Osteocyte (in vitro differentiated cells): Measurements from ENCODE around the gene PHACTR1. TPM values are rescaled to one million over a fixed set of nuclear protein-coding genes. Genes with fewer than 3 reads are reported as not detected.
"Not testable (repeated sequence)": the region's sequence is repeated elsewhere in the genome, so short reads cannot be mapped to it uniquely, and the experiment has no call there.

ENCODE experiments used
- DNase-seq: peaks from one replicate; pipeline ENCODE4 v3.0.0; 2021; ENCODE audit warnings: mixed read lengths; ENCODE audit not compliant: unreplicated experiment; ENCODE audit errors: extremely low spot score
- H3K27ac Mint-ChIP-seq: one replicate; pipeline ENCODE4 v1.8.0; 2021; ENCODE audit warnings: mild to moderate bottlenecking, mixed read lengths; ENCODE audit not compliant: unreplicated experiment
- H3K27me3 Mint-ChIP-seq: one replicate; pipeline ENCODE4 v1.8.0; 2021; ENCODE audit warnings: mixed read lengths; ENCODE audit not compliant: unreplicated experiment
- H3K36me3 Mint-ChIP-seq: one replicate; pipeline ENCODE4 v1.8.0; 2021; ENCODE audit warnings: mixed read lengths; ENCODE audit not compliant: unreplicated experiment
- H3K4me1 Mint-ChIP-seq: one replicate; pipeline ENCODE4 v1.8.0; 2021; ENCODE audit warnings: mixed read lengths; ENCODE audit not compliant: unreplicated experiment
- H3K4me3 Mint-ChIP-seq: one replicate; pipeline ENCODE4 v1.8.0; 2021; ENCODE audit warnings: mild to moderate bottlenecking, moderate library complexity, mixed read lengths; ENCODE audit not compliant: unreplicated experiment
- H3K9me3 Mint-ChIP-seq: one replicate; pipeline ENCODE4 v1.8.0; 2021; ENCODE audit warnings: mixed read lengths; ENCODE audit not compliant: unreplicated experiment
- CTCF ChIP-seq: fragments of 200-600 bp; sonication (generic); IDR thresholded peaks from 2 replicates; pipeline ENCODE4 v1.5.0; 2021; ENCODE audit warnings: antibody characterized with exemption, mild to moderate bottlenecking, moderate library complexity
- total RNA-seq: library from RNA; stranded (reverse); gene quantifications from 2 replicates; pipeline ENCODE4 v1.2.1, GENCODE V29; 2021

The PHACTR1 gene
- total RNA-seq, 1 donor from 2014 or later = 1.0 TPM

DNA sequence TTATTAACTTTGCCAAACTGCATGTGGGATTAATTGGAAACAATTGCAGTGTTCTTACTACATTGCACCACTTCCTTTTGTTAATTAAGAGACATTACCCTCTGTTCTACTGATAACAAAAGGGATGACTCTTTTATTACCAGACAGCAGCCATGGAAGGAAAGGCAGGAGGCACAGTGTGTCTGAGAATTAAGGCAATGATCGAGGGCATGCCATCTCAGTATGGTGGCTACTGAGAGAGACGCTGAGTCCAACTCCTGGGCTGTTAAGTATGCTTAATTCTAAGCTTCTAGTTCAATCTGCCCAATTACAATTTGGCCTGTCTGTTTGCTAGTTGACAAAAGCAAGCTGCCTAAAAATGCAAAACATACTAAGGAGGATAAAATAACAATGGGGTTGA lies 227.4 kb downstream of the PHACTR1 start:
- H3K9me3 Mint-ChIP-seq = peaks cover 4% of the 10 kb centered on the region

DNA sequence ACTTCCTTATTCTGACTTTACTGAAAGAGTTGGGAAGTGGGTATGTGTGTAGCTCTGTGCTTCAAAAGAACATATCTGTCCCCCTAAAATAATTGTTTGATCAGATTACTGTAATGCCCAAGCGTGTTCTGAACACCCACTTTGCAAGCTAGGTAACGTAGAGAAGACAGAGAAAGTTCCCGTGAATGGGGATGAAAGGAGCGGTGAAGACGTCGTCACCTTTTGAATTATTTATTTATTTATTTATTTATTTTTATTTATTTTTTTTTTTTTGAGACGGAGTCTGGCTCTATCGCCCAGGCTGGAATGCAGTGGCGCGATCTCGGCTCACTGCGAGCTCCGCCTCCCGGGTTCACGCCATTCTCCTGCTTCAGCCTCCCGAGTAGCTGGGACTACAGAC lies 228.0 kb downstream of the PHACTR1 start:
- not testable (repeated sequence) for H3K36me3 Mint-ChIP-seq, H3K27me3 Mint-ChIP-seq, H3K4me3 Mint-ChIP-seq, H3K27ac Mint-ChIP-seq, DNase-seq, H3K4me1 Mint-ChIP-seq, H3K9me3 Mint-ChIP-seq

More for the DNA sequence above, 227.4 kb downstream of the PHACTR1 start:
- H3K4me1 Mint-ChIP-seq = no peaks in the 10 kb centered on the region
- no peak for DNase-seq
- no peaks in the 10 kb centered on the region for H3K36me3 Mint-ChIP-seq
- no peak for TF ChIP-seq CTCF
- H3K27me3 Mint-ChIP-seq = peaks cover 3% of the 10 kb centered on the region
- no peak overlapping the region for H3K27ac Mint-ChIP-seq
- no peak overlapping the region for H3K4me3 Mint-ChIP-seq

DNA sequence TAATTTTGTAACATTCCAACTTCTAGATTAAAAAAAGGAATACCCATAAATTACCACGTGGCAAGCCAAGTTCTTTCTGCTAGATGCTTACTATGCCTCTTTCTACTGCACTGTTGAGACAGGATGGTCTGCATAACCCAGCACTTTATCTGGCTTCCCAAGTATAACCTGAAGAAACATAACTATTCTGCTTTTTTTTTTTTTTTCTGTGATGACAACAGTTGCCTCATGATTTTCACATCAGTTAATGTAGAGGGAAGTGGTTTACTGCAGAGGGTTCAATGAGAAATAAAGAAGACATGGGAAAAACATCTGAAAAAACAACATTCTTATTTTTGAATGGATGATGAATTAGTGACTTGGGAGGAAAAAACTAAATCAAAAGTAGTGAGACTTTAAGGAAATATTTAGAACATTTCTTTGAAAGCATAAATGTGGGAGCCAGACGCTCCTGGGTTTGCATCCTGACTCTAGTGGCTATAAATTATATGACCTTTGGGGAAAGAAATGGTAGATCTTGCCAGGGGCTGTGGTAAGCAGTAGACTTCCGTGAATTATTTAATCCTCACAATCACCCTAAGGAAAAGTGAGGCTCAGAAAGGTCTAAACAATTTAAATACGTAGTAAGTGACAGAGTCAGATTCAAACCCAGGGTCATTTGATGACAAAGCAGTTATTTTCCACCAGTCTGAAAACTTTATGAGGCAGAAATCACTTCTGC lies 230.7 kb downstream of the PHACTR1 start:
- H3K4me1 Mint-ChIP-seq = no peaks in the 10 kb centered on the region
- H3K36me3 Mint-ChIP-seq = no peaks in the 10 kb centered on the region
- TF ChIP-seq CTCF = no peak
- H3K9me3 Mint-ChIP-seq = peaks cover 4% of the 10 kb centered on the region
- no peak for DNase-seq
- H3K27ac Mint-ChIP-seq = no peak overlapping the region
- peaks cover 5% of the 10 kb centered on the region for H3K27me3 Mint-ChIP-seq
- no peak overlapping the region for H3K4me3 Mint-ChIP-seq

- Mint-ChIP-seq H3K36me3 (no peaks in the 10 kb centered on the region), H3K4me3 (no peak overlapping the region), H3K9me3 (peaks cover 4% of the 10 kb centered on the region), H3K4me1 (no peaks in the 10 kb centered on the region), H3K27ac (no peak overlapping the region), H3K27me3 (peaks cover 6% of the 10 kb centered on the region)
- TF ChIP-seq CTCF = no peak
- DNase-seq = no peak
Measured at GRCh38 chr6:12947967-12948366, 231.4 kb downstream of the PHACTR1 start.

- no peak for DNase-seq
- no peak overlapping the region for H3K4me3 Mint-ChIP-seq
- H3K4me1 Mint-ChIP-seq = no peaks in the 10 kb centered on the region
Measured at GRCh38 chr6:12950976-12951375, 234.4 kb downstream of the PHACTR1 start.

More at GRCh38 chr6:12950976-12951375, 234.4 kb downstream of the PHACTR1 start:
- no peak overlapping the region for H3K27ac Mint-ChIP-seq
- H3K36me3 Mint-ChIP-seq = no peaks in the 10 kb centered on the region
- H3K27me3 Mint-ChIP-seq = peaks cover 15% of the 10 kb centered on the region
- no peak for TF ChIP-seq CTCF
- peaks cover 4% of the 10 kb centered on the region for H3K9me3 Mint-ChIP-seq
